Sigmoid colon (tissue), 4 donors: ENCODE results near the gene TBCB.

ENCODE experiments used
- EP300 ChIP-seq, 4 donors: sonication (generic); formaldehyde crosslinking; IDR thresholded peaks; one replicate each; pipeline ENCODE4 v1.6.1; 2017; ENCODE audit warnings: antibody characterized with exemption in 4 of 4
- POLR2A ChIP-seq, 2 donors: fragments of 450-650 bp; IDR thresholded peaks; one replicate each; pipeline ENCODE4 v1.6.1; 2016; ENCODE audit warnings: antibody characterized with exemption in 2 of 2, mild to moderate bottlenecking in 2 of 2, moderate library complexity in 2 of 2
- POLR2AphosphoS5 ChIP-seq, 4 donors: sonication (generic); formaldehyde crosslinking; IDR thresholded peaks; one replicate each; pipeline ENCODE4 v1.6.1; 2017; ENCODE audit warnings: antibody characterized with exemption in 4 of 4
- TF ChIP-seq, protein P1 (sequence below), 4 experiments: fragments of 450-650 bp in 3 of 4; fragments of 200-600 bp in 1 of 4; IDR thresholded peaks; one replicate each; pipeline ENCODE4 v1.5.1; 2016 to 2019; ENCODE audit warnings: antibody characterized with exemption in 4 of 4, mild to moderate bottlenecking in 3 of 4, moderate library complexity in 2 of 4

DNA sequence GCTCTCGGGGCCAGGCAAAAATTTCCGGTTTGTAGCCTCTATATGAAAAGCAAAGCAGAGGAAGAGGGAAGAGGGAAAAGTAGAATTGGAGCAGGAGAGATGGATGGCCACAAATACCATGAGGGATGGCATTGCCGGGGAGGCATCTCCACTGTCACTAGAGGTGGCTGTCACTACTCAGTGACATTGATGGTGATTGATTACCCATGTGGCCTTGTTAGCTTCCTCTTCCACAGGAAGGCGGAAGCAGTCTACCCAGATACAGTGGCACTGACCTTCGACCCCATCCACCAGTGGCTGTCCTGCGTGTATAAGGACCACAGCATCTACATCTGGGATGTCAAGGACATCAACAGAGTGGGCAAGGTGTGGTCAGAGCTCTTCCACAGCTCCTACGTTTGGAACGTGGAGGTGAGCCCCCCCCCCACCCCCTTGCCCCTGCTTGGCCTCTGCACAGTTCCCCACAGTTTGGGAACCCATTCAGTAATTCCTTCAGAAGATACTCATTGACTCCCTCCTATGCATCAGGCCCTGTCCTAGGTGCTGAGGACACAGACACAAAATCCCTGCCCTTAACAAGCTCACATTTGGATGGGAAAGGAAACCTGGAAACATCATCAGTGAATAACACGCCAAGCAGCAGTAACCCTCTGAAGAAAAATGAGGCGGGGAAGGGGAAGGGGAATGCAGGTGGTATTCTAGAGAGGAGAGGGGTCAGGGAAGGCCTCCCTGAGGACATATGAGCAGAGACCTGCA is 42.0 kb upstream of the TBCB start:
- TF ChIP-seq, protein P1, sequence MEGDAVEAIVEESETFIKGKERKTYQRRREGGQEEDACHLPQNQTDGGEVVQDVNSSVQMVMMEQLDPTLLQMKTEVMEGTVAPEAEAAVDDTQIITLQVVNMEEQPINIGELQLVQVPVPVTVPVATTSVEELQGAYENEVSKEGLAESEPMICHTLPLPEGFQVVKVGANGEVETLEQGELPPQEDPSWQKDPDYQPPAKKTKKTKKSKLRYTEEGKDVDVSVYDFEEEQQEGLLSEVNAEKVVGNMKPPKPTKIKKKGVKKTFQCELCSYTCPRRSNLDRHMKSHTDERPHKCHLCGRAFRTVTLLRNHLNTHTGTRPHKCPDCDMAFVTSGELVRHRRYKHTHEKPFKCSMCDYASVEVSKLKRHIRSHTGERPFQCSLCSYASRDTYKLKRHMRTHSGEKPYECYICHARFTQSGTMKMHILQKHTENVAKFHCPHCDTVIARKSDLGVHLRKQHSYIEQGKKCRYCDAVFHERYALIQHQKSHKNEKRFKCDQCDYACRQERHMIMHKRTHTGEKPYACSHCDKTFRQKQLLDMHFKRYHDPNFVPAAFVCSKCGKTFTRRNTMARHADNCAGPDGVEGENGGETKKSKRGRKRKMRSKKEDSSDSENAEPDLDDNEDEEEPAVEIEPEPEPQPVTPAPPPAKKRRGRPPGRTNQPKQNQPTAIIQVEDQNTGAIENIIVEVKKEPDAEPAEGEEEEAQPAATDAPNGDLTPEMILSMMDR (IDR thresholded peaks at IDR 0.05), result no peak
- no peak for TF ChIP-seq POLR2A (IDR thresholded peaks at IDR 0.05)
- no peak for TF ChIP-seq POLR2AphosphoS5 (IDR thresholded peaks at IDR 0.05)
- no peak for TF ChIP-seq EP300 (IDR thresholded peaks at IDR 0.05)
